Activated CD4-positive, alpha-beta T cell treated with anti-CD3 and anti-CD28 coated beads, Interleukin-2, amount 50 U/mL, for 24 hours (primary cell): ENCODE data around the gene NES.

ENCODE experiments used
- DNase-seq, 2 donors: peaks; one replicate each; pipeline ENCODE4 v3.0.0-alpha.2; 2020; ENCODE audit warnings: low read depth in 1 of 2, low spot score in 1 of 2

NES gene

GRCh38 chr1:156676820-156677615, at the start of gene NES:
Gene NES, minus strand, starts transcription at chr1:156677407. Its CDS starts 143 bp downstream, at chr1:156677264.
- DNase-seq, result no peak

GRCh38 chr1:156726549-156727226, 49.5 kb upstream of the NES start:
- DNase-seq, result peak in 1 of 2 donors; percentile 30

- DNase-seq, result peak; percentile 64 to 67
Measured at GRCh38 chr1:156725683-156726280, 48.6 kb upstream of the NES start.

DNA sequence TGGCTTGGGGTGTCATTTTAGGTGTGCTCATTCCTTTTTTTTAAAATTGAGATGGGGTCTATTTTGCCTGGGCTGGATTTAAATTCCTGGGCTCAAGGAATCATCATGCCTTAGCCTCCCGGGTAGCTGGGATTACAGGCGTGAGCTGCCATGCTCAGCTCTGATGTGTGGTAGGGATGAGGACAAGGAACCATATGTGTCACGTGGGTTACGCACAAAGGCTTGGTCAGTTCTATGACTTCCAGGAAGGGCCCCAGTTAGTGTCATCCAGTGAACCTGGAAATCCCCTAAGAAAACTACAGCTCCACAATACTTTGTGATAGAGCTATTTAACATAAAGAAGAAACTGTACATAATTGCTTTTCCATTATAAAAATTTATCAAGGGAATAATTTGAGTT, 44.3 kb upstream of the NES start:
- DNase-seq, result no peak

DNA sequence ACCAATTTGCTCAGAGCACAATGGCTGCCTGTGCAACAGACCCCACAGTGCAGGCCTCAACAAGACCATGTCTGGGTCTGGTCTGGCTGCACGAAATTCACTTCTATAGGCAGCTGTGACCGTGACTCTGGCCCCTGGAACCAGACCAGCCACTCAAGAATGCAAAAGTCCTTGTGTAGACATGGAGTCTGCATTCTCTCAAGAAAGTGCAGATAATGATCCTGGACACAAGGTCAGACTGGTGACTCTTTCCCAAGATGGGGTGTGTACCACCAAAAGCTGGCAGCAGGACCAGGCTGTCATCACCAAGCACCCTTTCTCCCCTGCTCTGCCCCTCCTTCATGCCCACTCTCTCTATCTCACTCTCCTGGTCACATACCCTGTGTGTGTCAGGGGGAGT, 43.9 kb upstream of the NES start:
- DNase-seq, result no peak

DNA sequence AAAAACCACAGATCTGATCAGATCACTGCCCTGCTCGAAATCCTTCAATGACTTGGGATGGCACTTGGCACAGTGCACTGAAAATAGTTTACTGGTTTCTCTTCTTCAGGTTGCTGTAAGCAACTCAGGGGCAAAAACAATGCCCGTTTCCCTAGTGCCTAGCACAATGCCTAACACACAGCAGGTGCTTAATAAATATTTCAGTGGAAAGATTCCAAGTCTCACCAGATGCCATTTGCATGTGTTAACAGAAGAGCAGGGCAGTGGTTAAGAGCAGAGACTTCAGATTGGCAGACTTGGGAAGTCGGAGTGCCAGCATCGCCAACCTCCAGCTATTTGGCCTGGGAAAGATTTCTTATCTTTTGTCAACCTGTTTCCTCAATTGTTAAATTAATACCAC, 40.1 kb upstream of the NES start:
- DNase-seq, result no peak

DNA sequence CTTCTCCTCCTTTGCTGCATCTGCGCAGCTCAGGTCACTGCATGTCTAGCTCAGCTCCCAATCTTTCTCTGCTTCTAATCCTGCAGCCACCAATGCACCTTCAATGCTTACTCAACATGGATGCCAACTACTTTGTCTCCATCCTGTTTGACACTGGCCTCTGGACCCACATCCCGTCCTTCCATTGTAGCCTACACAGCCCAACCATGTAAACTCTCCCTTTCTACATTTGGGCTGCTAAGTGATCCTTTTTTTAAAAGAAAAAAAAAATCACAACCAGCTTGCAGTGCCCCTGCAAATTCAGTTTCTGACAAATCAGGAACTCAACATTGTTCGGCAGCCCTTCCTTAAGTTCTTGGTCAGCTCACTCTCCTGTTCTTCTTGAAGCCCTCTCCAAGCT, 37.6 kb upstream of the NES start:
- no peak for DNase-seq

DNA sequence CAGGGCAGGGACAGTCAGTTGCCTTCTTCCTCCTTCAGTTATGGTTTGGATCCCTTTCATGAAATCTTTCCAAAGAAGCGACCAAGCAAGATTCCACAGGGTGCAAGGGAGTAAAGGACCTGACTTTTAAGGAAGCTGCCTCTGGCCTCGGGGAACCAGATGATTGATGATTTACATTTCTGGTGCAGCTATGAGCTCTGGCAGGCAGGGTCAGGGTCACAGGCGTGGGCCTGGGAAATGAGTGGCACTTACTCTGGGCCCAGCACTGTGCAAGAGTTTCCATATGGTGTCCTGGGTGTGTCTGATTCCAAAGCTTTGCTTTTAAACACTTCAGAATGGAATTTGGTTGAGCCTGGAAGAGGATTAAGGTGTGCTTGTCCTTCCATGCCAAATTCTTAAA, 35.4 kb upstream of the NES start:
- DNase-seq, result no peak

GRCh38 chr1:156711011-156711817, 34.0 kb upstream of the NES start:
- no peak for DNase-seq

GRCh38 chr1:156709757-156710489, 32.7 kb upstream of the NES start:
- no peak for DNase-seq

DNA sequence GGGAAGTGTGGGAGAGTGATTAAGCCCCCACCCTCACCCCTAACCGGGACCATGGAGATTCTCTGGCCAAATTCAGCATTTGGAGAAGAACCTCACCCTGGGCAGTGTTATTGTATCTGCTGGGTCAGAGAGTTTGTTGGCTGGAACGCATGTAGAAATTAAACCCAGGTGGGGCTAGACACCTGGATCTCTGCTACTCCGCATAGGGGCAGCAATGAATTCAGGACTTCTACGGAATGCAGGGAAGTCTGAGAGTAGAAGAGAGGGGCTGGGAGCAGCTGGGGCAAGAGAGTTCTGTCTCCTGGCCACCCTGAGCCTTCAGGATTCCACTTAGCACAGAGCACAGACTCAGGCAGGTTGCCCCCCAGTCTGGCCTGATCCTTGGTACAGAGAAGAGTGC, 31.8 kb upstream of the NES start:
- no peak for DNase-seq

DNA sequence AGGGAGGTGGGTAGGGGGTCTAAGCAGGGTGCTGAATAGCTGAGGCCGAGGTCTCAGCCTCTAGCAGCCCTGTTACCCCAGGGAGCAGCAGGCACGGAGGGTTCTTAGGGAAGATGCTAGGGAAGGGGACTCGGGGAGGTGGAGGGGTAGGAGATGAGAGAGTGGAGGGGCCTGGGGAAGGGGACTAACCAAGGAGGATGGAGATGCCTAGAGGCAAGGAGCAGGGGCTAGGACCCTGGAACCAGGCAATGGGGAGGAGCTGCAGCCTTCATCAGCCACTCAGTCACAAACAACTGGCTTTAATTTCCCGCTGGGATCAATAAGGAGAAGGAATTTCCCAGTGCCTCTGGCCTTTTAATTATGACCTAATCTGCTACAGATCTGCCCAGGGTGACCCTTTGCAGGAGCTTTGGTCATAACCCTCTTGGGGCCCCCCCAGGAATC, 31.0 kb upstream of the NES start:
- no peak for DNase-seq

DNA sequence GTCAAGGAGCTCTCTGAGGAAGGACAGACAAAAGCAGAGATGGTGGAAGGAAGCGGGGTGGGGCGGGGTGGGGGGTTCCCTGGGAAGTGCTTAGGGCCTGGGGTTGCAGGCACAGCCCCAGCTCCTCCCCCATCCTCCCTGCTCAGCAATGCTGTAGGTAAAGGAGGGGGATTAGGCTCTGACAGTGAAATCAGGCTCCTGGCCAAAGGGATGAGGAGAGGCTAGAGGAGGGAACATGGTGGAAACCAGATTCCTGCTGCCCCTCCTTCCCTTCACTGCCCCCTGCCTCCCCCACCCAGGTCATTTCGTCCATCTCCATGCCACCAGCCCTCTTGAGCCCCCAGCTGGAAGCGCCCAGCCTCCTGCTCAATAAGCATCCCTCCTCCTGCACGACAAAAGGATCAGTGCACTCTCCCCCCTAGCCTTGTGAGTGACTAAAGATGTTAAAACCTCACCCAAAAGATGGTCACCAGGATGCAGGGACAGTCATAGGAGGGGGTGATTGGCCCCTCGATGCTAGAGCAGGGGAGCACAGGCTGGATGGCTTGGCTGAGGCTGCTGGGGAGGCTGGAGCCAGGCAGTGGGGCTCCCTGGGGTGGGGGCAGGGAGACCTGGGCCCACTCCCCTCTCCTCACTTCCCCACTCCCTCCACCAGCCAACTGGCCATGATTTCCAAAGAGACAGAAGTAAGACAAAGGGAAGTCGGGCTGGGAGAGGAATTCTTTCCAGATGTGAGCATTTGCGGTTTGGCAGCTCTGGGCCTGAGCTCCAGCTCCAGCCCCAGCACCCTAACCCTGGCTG, 30.4 kb upstream of the NES start:
- DNase-seq, result no peak

- DNase-seq, result no peak
Measured at GRCh38 chr1:156706657-156707416, 29.6 kb upstream of the NES start.

GRCh38 chr1:156705918-156706656, 28.9 kb upstream of the NES start:
- peak in 1 of 2 donors; percentile 63 for DNase-seq

DNA sequence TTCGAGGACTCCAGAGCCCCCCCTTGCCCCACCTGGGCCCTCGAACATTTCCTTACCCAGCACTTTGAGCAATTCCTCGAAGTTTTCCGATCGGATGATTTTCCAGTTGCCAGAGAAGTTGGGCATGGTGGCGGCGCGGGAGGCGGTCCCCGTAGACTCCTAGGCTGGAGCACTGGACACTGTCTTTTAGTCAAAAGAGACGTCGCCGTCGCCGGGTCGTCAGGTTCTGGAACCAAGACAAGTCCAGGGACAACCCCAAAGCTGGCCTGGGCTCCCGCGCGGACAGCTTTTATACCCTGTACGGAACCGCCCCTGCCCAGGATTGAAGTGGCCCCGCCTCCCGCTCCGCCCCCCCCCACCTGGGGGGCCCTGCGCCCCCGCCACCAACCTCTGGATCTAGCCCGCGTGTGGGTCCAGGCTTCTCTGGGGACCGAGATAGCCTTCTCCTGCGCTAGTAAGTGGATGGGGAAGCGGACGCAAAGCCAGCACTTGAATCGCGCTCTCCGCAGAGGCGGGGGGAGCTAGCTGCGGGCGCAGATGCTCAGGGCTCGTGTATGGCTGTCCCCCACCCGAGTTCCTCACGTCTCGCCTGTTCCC, 28.2 kb upstream of the NES start, which contains the start of gene CRABP2:
Gene CRABP2, minus strand, starts transcription at position 263 of the 597 bp plus-strand sequence. Its CDS starts 137 bp downstream, at position 126.
- no peak for DNase-seq

DNA sequence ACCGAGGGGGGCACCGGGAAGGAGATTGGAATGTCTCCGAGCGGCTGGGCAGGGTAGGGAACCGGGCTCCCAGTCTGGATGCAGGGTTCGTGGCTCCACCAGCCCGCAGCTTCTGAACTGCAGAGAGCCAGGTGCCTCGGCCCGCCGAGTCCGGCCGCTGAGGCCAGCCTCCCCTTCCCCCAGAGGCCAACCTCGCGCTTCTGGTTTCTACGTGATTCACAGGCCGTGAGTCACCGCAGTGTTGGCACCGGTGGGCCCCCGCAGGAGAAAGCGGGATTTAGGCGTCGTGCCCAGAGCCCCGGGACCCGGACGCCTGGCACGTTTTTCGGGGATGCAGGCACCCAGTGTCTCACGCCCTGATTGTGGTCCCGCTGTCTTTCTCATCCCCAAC, 27.7 kb upstream of the NES start:
- no peak for DNase-seq

- no peak for DNase-seq
Measured at GRCh38 chr1:156704166-156704711, 27.0 kb upstream of the NES start.
